H1 (cell line): ENCODE measurements around the gene RPL32. TPM values are rescaled to one million over a fixed set of nuclear protein-coding genes. Genes with fewer than 3 reads are reported as not detected.

Experiments
- CTCF ChIA-PET: fragments of 300-600 bp; sonication (Branson Sonifier 250); formaldehyde crosslinking; loops from one replicate; lab custom pipeline; 2021; ENCODE audit not compliant: partially characterized antibody; lab: Charles Lee
- POLR2A ChIA-PET: fragments of 300-600 bp; sonication (Branson Sonifier 250); formaldehyde crosslinking; loops from one replicate; lab custom pipeline; 2021; ENCODE audit warnings: inconsistent platforms; ENCODE audit not compliant: partially characterized antibody; lab: Charles Lee
- DNase-seq, 2 experiments: peaks; one replicate each; pipeline versions ENCODE4 v3.0.0 to v3.0.0-alpha.2; 2010 to 2022; ENCODE audit warnings: low spot score in 2 of 2, low read depth in 1 of 2, mixed read lengths in 1 of 2
- FAIRE-seq: peaks from 2 replicates; lab custom pipeline; 2011; peaks lifted over from hg19 to GRCh38; lab: Jason Lieb, UNC
- H2AFZ ChIP-seq: 2 replicates; pipeline ENCODE4 v1.8.1; 2012; ENCODE audit warnings: low read length, inconsistent platforms
- H2AK5ac ChIP-seq: 2 replicates; pipeline ENCODE4 v1.6.1; 2013; ENCODE audit warnings: low read depth, low read length
- H2BK120ac ChIP-seq: replicated peaks from 2 replicates; pipeline ENCODE3; 2013; ENCODE audit warnings: low read depth, low read length, inconsistent platforms
- H2BK12ac ChIP-seq: 2 replicates; pipeline ENCODE4 v1.6.1; 2013; ENCODE audit warnings: low read depth, low read length
- H2BK15ac ChIP-seq: 2 replicates; pipeline ENCODE4 v1.6.1; 2013; ENCODE audit warnings: low read length
- H2BK20ac ChIP-seq: 2 replicates; pipeline ENCODE4 v1.6.1; 2013; ENCODE audit warnings: low read length
- H2BK5ac ChIP-seq: 2 replicates; pipeline ENCODE4 v1.6.1; 2013; ENCODE audit warnings: low read depth, low read length
- H3K14ac ChIP-seq: 2 replicates; pipeline ENCODE4 v1.6.1; 2013; ENCODE audit warnings: inconsistent platforms; ENCODE audit not compliant: insufficient read length
- H3K18ac ChIP-seq: 2 replicates; pipeline ENCODE4 v1.6.1; 2013; ENCODE audit warnings: low read length; ENCODE audit errors: extremely low read depth
- H3K23ac ChIP-seq: 2 replicates; pipeline ENCODE4 v1.6.1; 2013; ENCODE audit warnings: inconsistent platforms; ENCODE audit not compliant: insufficient read length
- H3K23me2 ChIP-seq: 2 replicates; pipeline ENCODE4 v1.6.1; 2013; ENCODE audit warnings: low read depth, low read length
- H3K27ac ChIP-seq: 2 replicates; pipeline ENCODE4 v1.6.1; 2011; ENCODE audit warnings: low read depth, low read length, inconsistent platforms
- H3K27me3 ChIP-seq, 4 experiments: replicated peaks in 1 of 4; 1 replicate in 1 of 4; 2 replicates in 3 of 4; pipeline versions ENCODE4 v1.6.1 to v1.8.1; 2011 to 2013; ENCODE audit warnings: low read length in 3 of 4, mild to moderate bottlenecking in 3 of 4, inconsistent platforms in 2 of 4, mixed read lengths in 2 of 4, moderate library complexity in 1 of 4; ENCODE audit not compliant: control insufficient read depth in 3 of 4, insufficient read depth in 3 of 4; ENCODE audit errors: extremely low read depth in 1 of 4
- H3K36me3 ChIP-seq, 4 experiments: 2 replicates each; pipeline versions ENCODE4 v1.6.1 to v1.8.1; 2011 to 2013; ENCODE audit warnings: mild to moderate bottlenecking in 4 of 4, low read length in 3 of 4, moderate library complexity in 2 of 4, control low read depth in 1 of 4, inconsistent platforms in 1 of 4; ENCODE audit not compliant: insufficient read depth in 4 of 4, control insufficient read depth in 2 of 4
- H3K4ac ChIP-seq: replicated peaks from 2 replicates; pipeline ENCODE3; 2013; ENCODE audit warnings: low read length, low read depth, mixed read lengths, inconsistent platforms; ENCODE audit not compliant: insufficient read length
- H3K4me1 ChIP-seq, 4 experiments: replicated peaks in 1 of 4; 1 replicate in 1 of 4; 2 replicates in 3 of 4; pipeline versions ENCODE4 v1.6.1 to v1.8.1; 2011 to 2013; ENCODE audit warnings: low read length in 3 of 4, inconsistent platforms in 2 of 4, mixed read lengths in 1 of 4; ENCODE audit not compliant: insufficient read depth in 4 of 4, control insufficient read depth in 3 of 4
- H3K4me2 ChIP-seq, 2 experiments: 2 replicates each; pipeline versions ENCODE4 v1.6.1 to v1.8.1; 2011 to 2013; ENCODE audit warnings: low read depth in 2 of 2, low read length in 2 of 2, control low read depth in 1 of 2, inconsistent platforms in 1 of 2, mild to moderate bottlenecking in 1 of 2; ENCODE audit not compliant: insufficient read depth in 1 of 2
- H3K4me3 ChIP-seq, 4 experiments: fragments of 200-600, 300-600 bp in 1 of 4; sonication (generic), shearing (Covaris generic), sonication (Bioruptor Twin) in 1 of 4; 2 replicates each; pipeline versions ENCODE4 v1.5.1 to v1.8.1; 2011 to 2016; ENCODE audit warnings: low read length in 4 of 4, low read depth in 3 of 4, control low read depth in 2 of 4, inconsistent platforms in 2 of 4, mild to moderate bottlenecking in 2 of 4, mixed read lengths in 1 of 4, moderate library complexity in 1 of 4; ENCODE audit not compliant: insufficient read depth in 2 of 4; ENCODE audit errors: extremely low read depth in 1 of 4
- H3K56ac ChIP-seq: replicated peaks from 2 replicates; pipeline ENCODE3; 2013; ENCODE audit warnings: low read depth, mild to moderate bottlenecking, mixed read lengths, low read length, inconsistent platforms; ENCODE audit not compliant: insufficient read length
- H3K79me1 ChIP-seq: 2 replicates; pipeline ENCODE4 v1.6.1; 2013; ENCODE audit warnings: low read depth, low read length, control low read depth
- H3K79me2 ChIP-seq, 2 experiments: 2 replicates each; pipeline versions ENCODE4 v1.6.1 to v1.8.1; 2012 to 2013; ENCODE audit warnings: low read length in 2 of 2, mild to moderate bottlenecking in 2 of 2, inconsistent platforms in 1 of 2; ENCODE audit not compliant: insufficient read depth in 2 of 2, control insufficient read depth in 1 of 2
- H3K9ac ChIP-seq, 4 experiments: replicated peaks in 1 of 4; 1 replicate in 1 of 4; 2 replicates in 3 of 4; pipeline versions ENCODE4 v1.6.1 to v1.8.1; 2011 to 2013; ENCODE audit warnings: low read depth in 3 of 4, low read length in 3 of 4, control low read depth in 2 of 4, mild to moderate bottlenecking in 2 of 4, moderate library complexity in 2 of 4, inconsistent platforms in 1 of 4; ENCODE audit errors: extremely low read depth in 1 of 4
- H3K9me3 ChIP-seq, 2 experiments: 2 replicates each; pipeline versions ENCODE4 v1.6.1 to v1.8.1; 2012 to 2013; ENCODE audit warnings: mild to moderate bottlenecking in 2 of 2, moderate library complexity in 2 of 2, control low read depth in 1 of 2, inconsistent platforms in 1 of 2, low read depth in 1 of 2, low read length in 1 of 2, mixed read lengths in 1 of 2; ENCODE audit not compliant: insufficient read depth in 2 of 2
- H4K20me1 ChIP-seq, 2 experiments: replicated peaks in 1 of 2; 2 replicates each; pipeline versions ENCODE3 to v1.8.1; 2011 to 2013; ENCODE audit warnings: inconsistent platforms in 2 of 2, low read length in 2 of 2, mild to moderate bottlenecking in 1 of 2; ENCODE audit not compliant: insufficient read depth in 2 of 2, control insufficient read depth in 1 of 2
- H4K5ac ChIP-seq: 2 replicates; pipeline ENCODE4 v1.6.1; 2013; ENCODE audit warnings: low read length, low read depth, mixed read lengths, inconsistent platforms; ENCODE audit not compliant: insufficient read length
- H4K8ac ChIP-seq: 2 replicates; pipeline ENCODE4 v1.8.0; 2013; ENCODE audit warnings: mild to moderate bottlenecking, moderate library complexity, low read length, inconsistent platforms; ENCODE audit not compliant: insufficient read depth; ENCODE audit errors: extremely low read depth
- H4K91ac ChIP-seq: replicated peaks from 2 replicates; pipeline ENCODE3; 2013; ENCODE audit warnings: low read length, mixed read lengths, inconsistent platforms; ENCODE audit not compliant: insufficient read length
- POU5F1 ChIP-seq: IDR thresholded peaks from 2 replicates; pipeline ENCODE4 v1.6.1; 2011; ENCODE audit warnings: low read depth, mild to moderate bottlenecking, low read length, moderate library complexity
- TBP ChIP-seq: IDR thresholded peaks from 2 replicates; pipeline ENCODE4 v1.6.1; 2011; ENCODE audit warnings: low read depth, low read length, improper control_type of control experiment
- WGBS, 2 experiments: shearing (Covaris generic) in 1 of 2; methylation state at CpG; one replicate each; pipeline versions ENCODE4 v1.1.6 to v1.1.7; 2013 to 2015; ENCODE audit warnings: low lambda C conversion rate in 2 of 2, mixed read lengths in 2 of 2, inconsistent platforms in 1 of 2, low coverage in 1 of 2, missing lambda C conversion rate in 1 of 2; ENCODE audit not compliant: insufficient replicate concordance in 2 of 2, insufficient coverage in 1 of 2, insufficient read length in 1 of 2; ENCODE audit errors: extremely low coverage in 1 of 2, missing lambda C conversion rate in 1 of 2; 5-methylcytosine and 5-hydroxymethylcytosine counted together
- polyA plus RNA-seq, 7 experiments: library from polyadenylated mRNA; depleted of rRNA in 3 of 7; stranded (reverse) in 5 of 7; unstranded in 2 of 7; fragments of >200 nt in 5 of 7; fragments of 200-250 nt in 2 of 7; gene quantifications; 1 replicate in 5 of 7; 2 replicates in 1 of 7; 4 replicates in 1 of 7; pipeline versions ENCODE4 v1.2.1 to v1.2.3, GENCODE V29; 2011 to 2013; ENCODE audit warnings: missing spikeins in 2 of 7, mixed read lengths in 2 of 7
- small RNA-seq: library from polyadenylated mRNA; stranded (forward); fragments of <200 nt; extraction: miRNeasy Mini kit (QIAGEN cat#:217004); gene quantifications from one replicate; pipeline ENCODE3, GENCODE V24; 2013; ENCODE audit not compliant: insufficient read depth
- total RNA-seq: library from RNA; stranded (reverse); fragmentation: NEBNext Ultra II Directional; extraction: Animal tissue kit (Norgen Biotek cat#: 25700); gene quantifications from 2 replicates; pipeline ENCODE4 v1.2.1, GENCODE V29; 2021

RPL32 gene
- total and polyA plus RNA-seq, 2 of the 8 experiments (the other 6 are each of a cell fraction or from before 2014, with no cell fraction given) = 1,443 to 2,043 TPM

DNA sequence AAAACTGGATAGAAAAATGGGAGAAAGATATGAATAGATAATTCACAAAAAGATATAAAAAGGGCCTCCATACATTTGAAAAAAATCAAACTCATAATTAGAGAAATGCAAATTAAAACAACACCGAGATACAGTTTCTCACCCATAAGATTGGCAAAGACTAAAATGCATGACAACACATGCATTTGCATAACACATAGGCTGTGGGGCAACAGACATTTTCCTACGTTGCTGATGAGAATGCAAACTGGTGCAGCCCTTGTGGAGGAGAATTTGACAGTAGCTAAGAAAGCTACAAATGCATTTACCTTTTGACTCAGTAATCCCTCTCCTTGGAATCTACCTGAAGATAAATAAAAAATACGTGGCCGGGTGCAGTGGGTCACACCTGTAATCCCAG lies 56.3 kb downstream of the RPL32 start:
- Histone ChIP-seq H2BK5ac (no peak overlapping the region), H3K27ac (no peak overlapping the region), H3K27me3 (no peaks in the 10 kb centered on the region), H2BK20ac (no peak overlapping the region), H3K4me3 (peak overlapping the region in 1 of 4 experiments; percentile 26; a peak in 1 of 8 replicates), H3K18ac (no peak overlapping the region), H3K14ac (no peak overlapping the region), H2AK5ac (no peak overlapping the region), H3K4me1 (peaks cover 0 to 4% (median 1%) of the 10 kb centered on the region in 4 experiments; a peak in 2 of 7 replicates), H3K36me3 (no peaks in the 10 kb centered on the region), H3K23ac (no peak overlapping the region), H4K20me1 (no peaks in the 10 kb centered on the region), H3K4me2 (peak overlapping the region; percentile 37 to 43; a peak in 2 of 4 replicates), H2AFZ (no peak overlapping the region), H4K8ac (no peak overlapping the region), H3K79me2 (no peaks in the 10 kb centered on the region), H3K4ac (no peak overlapping the region), H3K9me3 (no peaks in the 10 kb centered on the region), H3K23me2 (no peaks in the 10 kb centered on the region), H3K56ac (no peak overlapping the region), H2BK15ac (no peak overlapping the region), H4K5ac (no peak overlapping the region), H3K9ac (no peak overlapping the region), H4K91ac (no peak overlapping the region), H3K79me1 (no peaks in the 10 kb centered on the region), H2BK120ac (no peak overlapping the region), H2BK12ac (no peak overlapping the region)
- WGBS, 2 experiments = 28% methylated on average over 4 of the region's 4 CpGs; no CpG with 5 or more reads in 1 of the 2 experiments
- no peak for DNase-seq
- POLR2A ChIA-PET = interaction anchor here (1.3 kb wide), 1 partner anchor 48 kb away, joined by 3 read pairs; no protein-coding TSS in a partner anchor
- FAIRE-seq = no peak
- CTCF ChIA-PET = interaction anchor here (1.2 kb wide), 1 partner anchor 107 kb away, joined by 3 read pairs; no protein-coding TSS in a partner anchor
- TF ChIP-seq POU5F1 = peak; percentile 80; the same call in 1 of the 2 replicates
- no peak for TF ChIP-seq TBP

Small RNA genes lying within 50 kb of the gene (small RNA-seq; reads per million reads assigned to genes)
- gene AC034198.1 = not detected

Other genes starting within 250 kb of the RPL32 start
- gene RAF1, start 177.4 kb downstream of the RPL32 start, total RNA-seq = 96.7 and 103 TPM in 2 replicates
- 97.5 and 118 TPM in 2 replicates for gene RAF1, start 177.4 kb downstream of the RPL32 start, polyA plus RNA-seq (2011; rRNA removed)
- not detected in 2 replicates for gene TMEM40, start 82.3 kb downstream of the RPL32 start, total RNA-seq
- 0.11 and 0.18 TPM in 2 replicates for gene TMEM40, start 82.3 kb downstream of the RPL32 start, polyA plus RNA-seq (2011; rRNA removed)
- 8.7 and 11.2 TPM in 2 replicates for gene CAND2, start 44.9 kb downstream of the RPL32 start, total RNA-seq
- gene CAND2, start 44.9 kb downstream of the RPL32 start, polyA plus RNA-seq (2011; rRNA removed) = 8.7 and 12.0 TPM in 2 replicates
- 28.2 and 28.8 TPM in 2 replicates for gene IQSEC1, start 231.9 kb upstream of the RPL32 start, total RNA-seq
- gene IQSEC1, start 231.9 kb upstream of the RPL32 start, polyA plus RNA-seq (2011; rRNA removed) = 6.8 and 12.4 TPM in 2 replicates